Dermis microvascular lymphatic vessel endothelial cell (primary cell): Measurements from ENCODE around the gene WDR38. TPM values are rescaled to one million over a fixed set of nuclear protein-coding genes. Genes with fewer than 3 reads are reported as not detected.

ENCODE experiments used
- DNase-seq, 2 donors: peaks; one replicate each; pipeline versions ENCODE4 v3.0.0 to v3.0.0-alpha.2; 2010; ENCODE audit warnings: low read depth in 2 of 2
- total RNA-seq: library from RNA; depleted of rRNA; stranded (reverse); fragments of >200 nt; gene quantifications from 2 replicates; pipeline ENCODE4 v1.2.1, GENCODE V29; 2014

Gene WDR38, protein sequence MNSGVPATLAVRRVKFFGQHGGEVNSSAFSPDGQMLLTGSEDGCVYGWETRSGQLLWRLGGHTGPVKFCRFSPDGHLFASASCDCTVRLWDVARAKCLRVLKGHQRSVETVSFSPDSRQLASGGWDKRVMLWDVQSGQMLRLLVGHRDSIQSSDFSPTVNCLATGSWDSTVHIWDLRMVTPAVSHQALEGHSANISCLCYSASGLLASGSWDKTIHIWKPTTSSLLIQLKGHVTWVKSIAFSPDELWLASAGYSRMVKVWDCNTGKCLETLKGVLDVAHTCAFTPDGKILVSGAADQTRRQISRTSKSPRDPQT
- total RNA-seq = not detected in 2 replicates

DNA sequence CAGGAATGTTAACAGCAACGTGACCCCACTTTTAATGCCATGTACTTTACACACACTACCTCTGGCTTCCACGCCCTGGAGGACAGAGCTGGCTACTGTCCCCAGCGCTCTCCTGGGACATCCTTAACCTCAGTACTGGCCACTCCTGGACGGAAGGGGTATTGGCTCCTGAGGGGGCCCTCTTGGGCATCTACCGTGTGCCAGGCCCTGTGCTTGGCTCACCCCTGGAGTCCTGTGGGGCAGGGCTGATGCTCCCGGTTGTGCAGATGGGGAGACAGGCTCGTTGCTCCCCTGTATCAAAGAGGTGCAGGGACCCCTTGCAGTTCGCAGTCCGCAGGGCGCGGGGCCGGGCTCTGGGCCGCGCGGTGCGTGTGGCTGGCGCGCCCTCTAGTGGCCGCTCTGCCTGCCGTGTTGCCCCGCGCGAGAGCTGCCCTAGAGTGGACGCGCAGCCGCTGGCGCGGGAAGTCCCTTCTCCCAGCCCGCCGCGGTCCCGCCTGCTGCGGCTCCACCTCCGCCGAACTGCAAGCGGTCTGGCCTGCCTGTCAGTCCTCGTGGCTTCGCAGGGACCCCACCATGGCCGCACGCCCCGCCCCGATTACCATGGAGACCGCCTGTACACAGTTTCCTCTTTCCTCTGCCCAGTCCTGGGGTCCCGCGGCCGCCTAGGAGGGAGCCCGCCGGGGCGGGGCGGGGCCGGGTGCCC is at the start of gene WDR38:
Gene WDR38 (plus strand): TSS at position 632 of the 703 bp plus-strand sequence. CDS start 72 bp downstream, outside the sequence.
- DNase-seq = peak; percentile 50 to 78

DNA sequence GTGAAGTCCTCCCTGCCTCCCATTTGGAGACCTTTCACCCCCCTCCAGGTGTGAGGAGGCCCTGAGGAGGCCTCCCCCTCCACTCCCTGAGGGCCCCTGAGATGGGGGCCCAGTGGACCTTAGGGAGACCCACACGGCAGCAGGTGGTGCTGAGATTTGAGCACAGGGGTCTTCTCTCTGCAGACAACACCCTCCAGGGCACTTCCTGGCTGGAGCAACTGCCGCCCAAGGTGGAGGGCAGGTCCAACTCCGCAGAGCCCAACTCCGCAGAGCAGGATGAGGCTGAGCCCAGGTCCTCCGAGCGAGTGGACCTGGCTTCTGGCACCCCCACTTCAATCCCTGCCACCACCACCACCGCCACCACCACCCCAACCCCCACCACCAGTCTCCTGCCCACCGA is 49.3 kb upstream of the WDR38 start:
- no peak for DNase-seq

DNA sequence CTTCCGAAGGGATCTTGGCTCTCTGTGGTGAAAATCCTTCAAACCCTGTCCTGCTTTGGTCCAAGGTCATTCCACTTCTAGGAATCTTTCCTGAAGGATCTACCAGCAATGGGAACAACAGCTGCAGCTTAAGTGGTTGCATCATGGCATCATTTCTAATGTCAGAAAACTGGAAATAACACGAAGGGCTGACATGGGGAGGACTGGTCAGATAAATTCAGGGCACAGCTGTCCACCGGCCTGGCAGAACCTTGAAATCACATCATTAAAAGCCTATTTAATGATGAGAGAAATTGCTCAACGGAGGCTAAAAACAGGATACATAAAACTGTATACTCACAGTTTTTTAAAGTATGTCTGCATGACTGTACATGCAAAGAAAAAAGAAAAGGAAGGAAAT is 48.1 kb upstream of the WDR38 start:
- DNase-seq = no peak

DNA sequence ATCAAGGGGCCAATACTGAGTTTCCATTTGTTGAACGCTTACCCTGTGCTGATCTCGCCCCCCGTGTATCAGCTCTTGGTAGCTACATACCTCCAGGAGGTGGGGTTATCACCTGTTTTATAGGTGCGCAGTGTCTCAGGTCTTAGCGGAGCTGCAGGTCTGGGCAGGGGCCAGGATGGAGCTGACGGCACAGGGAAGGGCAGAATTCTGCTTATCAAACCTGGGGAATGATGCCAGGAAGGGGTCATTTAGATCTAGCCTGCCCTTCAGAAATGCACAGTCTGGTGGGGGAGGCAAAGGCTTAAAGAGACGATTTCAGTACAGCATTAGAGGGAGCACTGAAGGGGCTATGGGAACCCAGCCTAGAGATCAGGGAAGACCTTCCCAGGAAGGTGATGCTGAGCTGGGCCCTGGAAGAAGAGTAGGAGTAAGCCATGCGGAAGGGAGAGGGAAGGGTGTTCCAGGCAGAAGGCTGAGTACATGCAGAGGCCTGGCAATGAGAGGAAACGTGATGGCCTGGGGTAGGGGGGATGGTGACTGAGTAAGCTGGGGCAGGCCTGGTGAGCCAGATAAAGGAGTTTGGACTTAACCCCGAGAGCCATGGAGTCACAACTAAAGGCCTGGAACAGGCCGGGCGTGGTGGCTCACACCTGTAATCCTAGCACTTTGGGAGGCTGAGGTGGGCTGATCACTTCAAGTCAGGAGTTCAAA is 44.9 kb upstream of the WDR38 start:
- no peak for DNase-seq

DNA sequence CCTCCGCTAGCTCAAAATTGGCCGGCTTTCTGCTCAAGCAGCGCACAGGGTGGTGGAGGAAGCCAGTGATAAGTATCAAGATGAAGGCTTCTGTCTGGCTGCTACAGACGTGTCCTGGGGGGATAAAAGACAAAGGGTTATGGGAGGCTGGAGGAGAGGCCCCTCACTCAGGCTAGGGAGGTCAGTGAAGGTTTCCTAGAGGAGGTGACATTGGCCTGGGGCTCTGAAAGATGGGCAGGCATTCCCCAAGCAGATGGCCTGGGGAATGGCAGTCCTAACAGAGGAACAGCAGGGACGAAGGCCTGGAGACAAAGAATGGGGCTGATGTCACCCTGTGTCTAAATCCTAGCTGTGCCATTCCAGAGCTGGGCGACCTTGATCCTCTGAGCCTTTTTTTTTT is 44.0 kb upstream of the WDR38 start:
- no peak for DNase-seq

DNA sequence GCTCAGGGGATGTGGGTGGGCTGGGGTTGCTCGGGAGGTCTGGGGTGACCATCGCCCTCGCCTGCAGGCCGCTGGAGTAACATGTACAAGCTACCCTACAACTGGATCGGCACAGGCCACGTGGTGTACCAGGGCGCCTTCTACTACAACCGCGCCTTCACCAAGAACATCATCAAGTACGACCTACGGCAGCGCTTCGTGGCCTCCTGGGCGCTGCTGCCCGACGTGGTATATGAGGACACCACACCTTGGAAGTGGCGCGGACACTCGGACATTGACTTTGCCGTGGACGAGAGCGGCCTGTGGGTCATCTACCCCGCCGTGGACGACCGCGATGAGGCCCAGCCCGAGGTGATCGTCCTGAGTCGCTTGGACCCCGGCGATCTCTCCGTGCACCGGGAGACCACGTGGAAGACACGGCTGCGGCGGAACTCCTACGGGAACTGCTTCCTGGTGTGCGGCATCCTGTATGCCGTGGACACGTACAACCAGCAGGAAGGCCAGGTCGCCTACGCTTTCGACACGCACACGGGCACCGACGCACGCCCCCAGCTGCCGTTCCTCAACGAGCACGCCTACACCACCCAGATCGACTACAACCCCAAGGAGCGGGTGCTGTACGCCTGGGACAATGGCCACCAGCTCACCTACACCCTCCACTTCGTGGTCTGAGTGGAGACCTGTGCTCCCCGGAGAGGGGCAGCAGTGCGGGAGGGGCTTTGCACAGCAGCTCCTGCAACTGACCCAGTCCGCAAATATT is 43.3 kb upstream of the WDR38 start:
- DNase-seq = no peak

DNA sequence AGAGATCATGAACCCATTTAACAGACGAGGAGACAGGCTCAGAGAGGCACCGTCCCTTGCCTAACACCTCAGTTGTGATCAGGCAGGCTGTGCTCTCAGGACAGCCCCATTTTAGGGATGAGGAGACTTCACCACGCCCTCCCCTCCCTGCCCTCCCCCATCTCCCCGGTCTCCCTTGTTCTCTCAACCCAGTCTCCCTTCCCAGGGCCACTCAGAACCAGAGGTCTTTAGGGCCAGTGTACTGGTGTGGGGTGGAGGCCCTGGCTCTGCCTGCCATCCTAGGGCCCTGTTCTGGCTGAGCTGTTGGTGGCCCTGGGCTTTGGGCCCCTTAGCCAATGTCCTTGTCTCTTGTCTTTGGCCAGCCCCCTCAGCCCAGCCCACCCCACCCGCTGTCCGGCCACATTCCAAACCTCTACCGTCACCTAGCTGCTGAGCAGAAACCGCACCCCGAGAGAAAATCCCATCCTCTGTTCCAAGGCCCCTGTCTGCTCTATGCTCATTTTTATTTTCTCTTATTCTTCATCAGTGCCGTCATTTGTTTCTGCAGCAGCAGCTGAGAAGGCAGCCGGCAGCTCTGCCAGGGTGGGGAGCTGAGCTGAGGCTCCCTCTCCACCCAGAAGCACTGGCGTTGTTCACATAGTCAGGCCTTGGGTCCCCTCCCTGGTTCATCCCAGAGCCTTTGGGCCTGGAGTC is 42.5 kb upstream of the WDR38 start:
- DNase-seq = peak in 1 of 2 donors; percentile 40

DNA sequence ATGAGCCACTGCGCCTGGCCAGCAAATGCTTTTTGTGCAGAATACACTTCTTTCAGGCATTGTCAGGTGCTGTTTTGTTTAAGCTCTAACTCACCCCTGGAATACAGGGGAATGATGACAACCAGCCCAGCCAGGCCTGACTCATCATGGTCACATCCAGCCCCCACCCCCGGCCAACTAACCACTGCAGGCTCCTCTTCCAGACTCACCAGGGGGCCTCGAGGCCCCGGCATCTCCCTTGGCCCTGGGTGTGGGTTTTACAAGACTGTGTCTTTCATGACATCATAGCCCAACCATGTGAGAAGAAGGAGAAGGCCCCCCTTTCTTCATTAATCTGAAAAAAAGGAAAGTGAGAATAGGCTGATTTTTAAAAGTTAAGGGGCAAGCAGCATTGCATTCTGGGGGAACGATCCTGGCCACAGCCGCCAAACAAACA is 40.8 kb upstream of the WDR38 start:
- DNase-seq = peak in 1 of 2 donors; percentile 47

DNA sequence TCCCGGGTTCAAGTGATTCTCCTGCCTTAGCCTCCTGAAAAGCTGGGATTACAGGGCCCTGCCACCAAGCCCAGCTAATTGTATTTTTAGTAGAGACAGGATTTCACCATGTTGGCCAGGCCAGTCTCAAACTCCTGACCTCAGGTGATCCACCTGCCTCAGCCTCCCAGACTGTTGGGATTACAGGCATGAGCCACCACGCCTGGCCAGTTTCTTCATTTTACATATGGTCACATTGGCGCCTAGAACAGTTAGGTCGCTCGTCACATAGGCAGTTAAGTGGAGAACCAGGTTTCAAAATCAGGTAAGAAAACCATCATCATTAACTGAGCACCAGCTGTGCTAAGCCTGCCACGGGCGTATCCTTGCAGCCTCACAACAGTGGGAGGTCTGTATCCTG is 40.2 kb upstream of the WDR38 start:
- DNase-seq = no peak

DNA sequence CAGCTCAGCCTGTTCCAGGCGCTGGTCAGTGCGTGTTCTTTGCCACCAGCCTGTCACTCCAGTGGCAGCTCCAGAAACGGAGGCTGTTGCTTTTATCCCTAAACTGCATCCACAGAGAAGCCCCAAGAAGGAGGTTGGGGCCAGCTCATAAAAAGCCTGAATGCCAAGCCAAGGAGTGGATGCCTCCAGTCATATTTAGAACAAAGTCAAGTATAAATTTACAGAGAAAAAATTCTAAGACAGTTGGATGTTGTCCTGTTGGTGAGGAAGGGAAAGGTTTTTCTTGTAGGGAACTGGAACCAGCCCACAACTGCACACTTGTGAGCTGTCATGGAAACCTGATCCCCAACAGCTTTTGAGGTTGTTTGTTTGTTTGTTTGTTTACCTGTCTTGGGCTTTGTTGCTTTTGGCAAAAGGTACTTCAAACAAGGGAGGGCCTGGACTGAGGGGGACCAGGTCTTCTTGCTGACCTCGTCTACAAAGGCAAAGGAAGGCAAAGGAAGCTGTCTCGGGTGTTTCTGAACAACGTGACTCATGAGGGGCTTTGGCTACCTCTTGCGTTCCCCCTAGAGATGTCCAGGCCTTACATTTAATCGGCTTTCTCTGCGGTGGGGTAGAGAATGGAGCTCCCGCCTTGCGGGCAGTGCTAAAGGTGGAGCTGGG is 39.6 kb upstream of the WDR38 start:
- no peak for DNase-seq

DNA sequence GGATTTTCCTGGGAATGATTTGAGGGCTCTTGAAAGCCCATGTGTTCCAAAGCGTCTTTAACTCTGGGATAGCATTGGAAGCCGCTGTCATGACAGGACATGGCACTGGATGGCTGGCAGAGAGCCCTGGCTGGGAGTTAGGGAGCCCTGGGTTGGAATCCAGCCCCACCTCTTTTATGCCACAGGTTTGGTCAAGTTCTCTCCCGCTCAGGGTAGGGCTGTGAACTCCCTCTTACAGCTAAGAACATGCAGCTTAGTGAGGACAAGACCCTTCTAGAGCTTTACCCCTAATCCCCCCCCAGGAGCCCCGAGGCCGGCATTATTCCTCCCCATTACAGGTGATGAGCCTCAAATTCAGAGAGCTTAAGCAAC is 39.1 kb upstream of the WDR38 start:
- no peak for DNase-seq

DNA sequence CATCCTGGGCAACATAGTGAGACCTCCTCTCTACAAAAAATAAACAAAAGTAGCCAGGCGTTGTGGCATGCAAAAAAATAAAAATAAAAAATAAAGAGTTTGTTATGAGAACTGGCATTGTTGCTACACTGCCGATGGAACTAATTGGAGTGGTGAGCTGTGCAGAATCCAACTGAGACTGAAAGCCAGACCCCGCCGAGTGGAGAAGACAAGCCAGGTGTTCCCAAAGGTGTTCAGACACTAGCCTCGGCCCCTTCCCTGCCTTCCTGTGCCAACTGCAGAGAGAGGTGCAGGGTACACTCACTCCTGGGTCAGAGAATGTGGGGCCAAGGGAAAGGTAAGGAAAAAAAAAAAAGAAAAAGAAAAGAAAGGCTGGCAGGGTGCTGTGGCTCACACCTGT is 37.7 kb upstream of the WDR38 start:
- DNase-seq = no peak

DNA sequence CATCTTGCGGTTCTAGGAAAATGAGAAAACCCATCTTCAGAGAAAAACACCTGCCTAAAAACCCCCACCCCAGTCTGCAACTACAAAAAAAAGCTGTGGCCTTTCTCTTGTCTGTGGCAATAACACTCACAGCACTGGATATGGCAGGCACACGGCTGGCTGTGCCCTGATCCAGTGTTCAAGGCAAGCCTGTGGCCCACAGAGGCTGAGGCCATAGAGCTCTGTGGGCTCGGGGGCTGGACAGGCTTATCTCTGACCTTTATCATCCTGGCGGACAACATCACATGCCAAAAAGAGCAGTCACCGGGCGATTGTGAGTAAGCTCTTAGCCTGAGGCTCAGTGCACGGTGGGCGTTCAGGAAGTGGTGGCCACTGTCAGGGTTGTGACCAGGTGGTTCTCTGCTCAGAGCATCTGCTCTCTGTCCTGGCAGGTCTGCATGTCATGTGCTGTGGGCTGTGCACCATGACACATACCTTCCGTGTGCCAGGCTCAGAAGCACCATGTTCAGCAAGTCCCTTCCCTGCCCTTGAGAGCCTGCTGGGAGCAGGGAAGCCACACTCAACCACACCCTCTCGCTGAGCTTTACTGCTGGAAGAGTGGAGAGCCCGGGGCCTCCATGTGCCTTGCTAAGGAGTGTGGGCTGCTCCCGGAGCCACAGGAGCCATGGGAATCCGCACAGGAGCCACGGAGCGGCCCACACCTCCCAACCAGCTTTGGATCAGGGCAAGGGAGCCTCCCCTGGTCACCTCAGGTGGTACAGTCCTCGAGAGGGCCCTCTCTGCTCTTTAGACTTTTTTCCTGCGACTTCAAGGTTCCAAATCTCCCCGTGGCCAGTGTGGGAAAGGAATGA is 34.6 kb upstream of the WDR38 start:
- DNase-seq = peak; percentile 40 to 67

DNA sequence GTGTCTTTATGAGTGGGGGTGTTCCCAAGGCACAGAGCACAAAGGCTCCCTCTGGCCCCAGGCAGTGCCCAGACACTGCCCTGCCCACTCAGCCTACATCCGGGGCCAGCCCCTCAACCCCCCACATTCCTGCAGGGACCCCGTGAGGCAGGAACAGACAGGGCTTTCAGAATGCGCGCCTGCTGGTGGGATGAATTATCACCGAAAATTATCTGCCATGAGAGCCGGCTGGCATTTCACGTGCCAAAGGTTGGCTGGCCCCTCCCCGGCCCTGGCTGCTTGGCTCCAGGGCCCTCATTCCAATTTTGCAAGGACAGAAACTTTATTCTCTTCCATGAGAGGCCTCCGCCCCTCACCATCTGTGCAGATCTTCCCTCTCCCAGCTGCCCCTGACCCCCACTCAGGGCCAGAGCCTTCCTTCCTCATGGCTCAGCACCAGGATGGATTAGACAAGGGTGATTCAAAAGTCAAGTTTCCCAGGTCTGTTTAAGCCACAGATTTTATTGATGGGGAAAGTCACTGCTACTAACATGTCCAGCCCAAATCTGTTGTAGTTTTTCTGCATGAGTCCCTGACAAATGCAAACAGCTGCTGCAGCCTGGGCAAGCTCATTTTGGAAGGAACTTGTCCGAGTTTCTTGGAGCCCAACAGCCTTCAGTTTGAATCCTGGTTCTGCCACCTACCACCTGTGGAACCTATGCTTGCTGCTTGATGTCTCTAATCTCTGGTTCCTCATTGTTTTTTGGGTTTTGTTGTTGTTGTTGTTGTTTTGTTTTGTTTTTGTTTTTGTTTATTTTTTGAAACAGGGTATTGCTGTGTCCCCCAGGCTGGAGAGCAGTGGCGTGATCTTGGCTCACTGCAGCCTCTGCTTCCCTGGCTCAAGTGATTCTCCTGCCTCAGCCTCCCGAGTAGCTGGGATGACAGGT is 32.3 kb upstream of the WDR38 start:
- DNase-seq = no peak

DNA sequence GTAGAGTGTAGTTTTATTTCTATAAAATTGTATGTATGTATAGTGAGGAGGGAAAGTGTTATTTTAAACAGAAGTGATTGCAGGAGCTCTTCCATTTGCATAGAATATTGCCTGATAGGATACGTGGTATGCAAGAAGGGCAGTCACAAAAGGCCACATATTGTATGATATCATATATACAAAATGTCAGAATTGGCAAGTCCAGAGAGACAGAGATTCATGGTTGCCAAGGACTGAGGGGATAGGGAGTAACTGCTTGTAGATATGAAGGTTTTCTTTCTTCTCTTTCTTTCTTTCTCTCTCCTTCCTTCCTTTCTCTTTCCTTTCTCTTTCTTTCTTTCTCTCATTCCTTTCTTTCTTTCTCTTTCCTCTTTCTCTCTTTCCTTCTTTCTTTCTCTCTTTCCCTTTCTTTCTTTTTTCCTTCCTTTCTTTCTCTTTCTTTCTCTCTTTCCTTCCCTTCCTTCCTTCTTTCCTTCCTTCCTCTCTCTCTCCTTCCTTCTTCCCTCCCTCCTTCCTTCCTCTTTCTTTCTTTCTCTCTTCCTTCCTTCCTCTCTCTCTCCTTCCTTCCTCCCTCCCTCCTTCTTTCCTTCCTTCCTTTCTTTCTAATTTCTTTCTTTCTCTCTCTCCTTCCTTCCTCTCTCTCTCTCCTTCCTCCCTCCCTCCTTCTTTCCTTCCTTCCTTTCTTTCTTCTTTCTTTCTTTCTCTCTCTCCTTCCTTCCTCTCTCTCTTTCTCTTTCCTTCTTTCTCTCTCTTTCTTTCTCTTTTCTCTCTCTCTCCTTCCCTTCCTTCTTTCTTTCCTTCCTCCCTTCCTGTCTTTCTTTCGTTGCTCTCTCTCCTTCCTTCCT is 24.5 kb upstream of the WDR38 start:
- DNase-seq = no peak

DNA sequence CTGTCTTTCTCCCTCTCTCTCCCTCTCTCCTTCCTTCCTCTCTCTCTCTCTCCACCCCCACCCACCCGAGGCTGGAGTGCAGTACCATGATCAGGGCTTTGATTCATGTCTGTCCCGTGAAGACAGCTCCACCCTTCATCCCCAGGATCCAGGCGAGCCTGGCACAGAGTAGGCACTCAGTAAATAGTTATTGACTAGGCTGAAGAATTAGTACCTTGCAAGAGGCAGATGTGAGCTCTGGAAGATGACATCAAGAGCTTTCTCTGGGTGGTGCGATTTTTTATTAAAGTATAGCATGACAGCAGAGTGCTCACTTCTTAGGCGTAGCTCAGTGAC is 24.0 kb upstream of the WDR38 start:
- no peak for DNase-seq

DNA sequence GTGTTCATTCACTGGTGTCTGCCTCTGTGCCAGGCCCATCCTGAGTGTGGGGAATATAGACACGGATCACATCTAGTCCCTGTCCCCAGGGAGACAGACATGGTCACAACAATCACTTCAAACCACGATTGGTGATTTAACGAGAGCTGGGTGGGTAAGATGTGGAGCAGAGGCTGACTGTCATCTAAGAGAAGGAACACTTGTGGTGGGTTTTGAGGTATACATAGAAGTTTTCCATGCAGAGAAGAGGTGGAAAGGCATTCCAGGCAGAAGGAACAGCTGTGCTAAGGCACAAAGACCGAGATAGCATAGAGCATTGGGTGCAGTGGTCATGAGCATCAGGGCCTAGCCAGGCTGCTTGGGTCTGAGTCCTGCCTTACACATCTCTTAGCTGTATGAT is 22.7 kb upstream of the WDR38 start:
- no peak for DNase-seq
